Dedifferentiated amniotic fluid mesenchymal stem cell (primary cell): ENCODE measurements around the gene DUSP21.
"Not testable (repeated sequence)": the region's sequence is repeated elsewhere in the genome, so short reads cannot be mapped to it uniquely, and the experiment has no call there.

Experiments used
- DNase-seq: peaks from one replicate; pipeline ENCODE4 v3.0.0-alpha.2; 2016; ENCODE audit errors: extremely low spot score

DUSP21 gene

DNA sequence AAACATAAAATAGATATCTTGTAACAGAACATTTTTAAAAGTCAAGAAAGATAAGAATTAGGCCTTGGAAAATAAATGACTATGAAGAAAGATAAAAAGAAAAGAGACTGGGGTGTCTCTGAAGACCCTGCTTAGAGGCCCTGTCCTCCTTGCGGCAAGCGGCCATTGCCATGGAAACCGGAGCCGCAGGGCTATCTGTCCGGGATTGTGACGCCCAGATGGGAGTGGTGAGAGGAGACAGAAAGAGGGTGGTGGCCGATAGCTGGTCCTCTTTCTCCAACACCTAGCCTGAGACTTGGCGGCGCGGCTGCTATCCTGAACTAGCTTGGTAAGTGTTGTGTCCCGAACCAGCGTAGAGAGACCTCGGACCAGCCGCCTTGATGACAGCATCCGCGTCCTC lies at the start of gene DUSP21:
TSS of gene DUSP21 (plus strand) at position 269 of the 400 bp plus-strand sequence. CDS start at position 381, 112 bp downstream.
- no peak for DNase-seq

DNA sequence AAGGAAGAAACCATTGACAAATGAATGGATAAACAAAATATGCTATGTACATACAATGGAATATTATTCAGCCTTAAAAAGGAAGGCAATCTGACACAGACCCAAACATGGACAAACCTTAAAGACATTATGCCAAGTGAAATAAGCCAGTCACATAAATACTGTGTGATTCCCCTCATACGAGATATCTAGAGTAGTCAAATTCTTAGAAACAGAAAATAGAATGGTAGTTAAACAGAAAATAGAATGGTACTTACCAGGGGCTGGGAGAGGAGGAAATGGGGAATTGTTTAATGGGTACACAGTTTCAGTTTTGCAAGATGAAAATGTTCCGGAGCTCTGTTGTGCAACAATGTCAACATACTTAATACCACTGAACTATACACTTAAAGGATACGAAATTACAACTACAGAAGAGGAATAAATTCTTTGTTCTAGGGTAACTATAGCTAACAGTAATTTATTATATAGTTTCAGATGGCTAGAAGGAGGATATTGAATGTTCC lies 47.8 kb upstream of the DUSP21 start:
- peak; percentile 9 for DNase-seq

DNA sequence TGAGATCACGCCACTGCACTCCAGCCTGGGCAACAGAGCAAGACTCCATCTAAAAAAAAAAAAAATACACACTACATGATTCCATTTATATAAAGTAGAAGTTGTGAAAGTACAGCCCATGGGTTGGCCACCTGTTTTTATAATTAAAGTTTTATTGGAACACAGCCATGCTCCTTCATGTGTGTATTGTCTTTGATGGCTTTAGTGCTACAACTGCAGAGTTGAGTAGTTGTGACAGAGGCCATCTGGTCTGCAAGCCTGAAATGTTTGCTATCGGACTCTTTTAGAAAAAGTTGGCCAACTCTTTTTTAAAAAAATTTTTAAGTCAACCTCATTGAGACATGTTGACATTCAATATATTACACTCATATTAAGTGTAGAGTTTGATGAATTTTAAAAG lies 41.2 kb upstream of the DUSP21 start:
- DNase-seq, result no peak

DNA sequence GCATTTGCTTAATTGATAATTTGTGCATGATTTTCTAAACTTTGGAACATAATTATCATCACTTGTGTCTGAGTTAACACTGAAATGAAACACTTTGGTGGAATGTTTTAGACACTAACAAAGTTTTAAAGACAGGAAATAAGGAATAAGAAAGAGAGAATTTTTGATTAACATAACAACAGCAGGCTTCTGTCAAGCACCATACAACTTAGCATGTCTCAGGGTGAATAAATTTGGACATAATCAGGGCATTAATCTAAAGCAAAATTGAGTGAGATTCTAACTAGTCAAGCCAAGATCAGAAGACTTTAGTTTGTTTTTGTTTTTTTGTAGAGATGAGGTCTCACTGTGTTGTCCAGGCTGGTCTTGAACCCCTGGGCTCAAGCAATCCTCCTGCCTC lies 28.1 kb upstream of the DUSP21 start:
- DNase-seq, result no peak

DNA sequence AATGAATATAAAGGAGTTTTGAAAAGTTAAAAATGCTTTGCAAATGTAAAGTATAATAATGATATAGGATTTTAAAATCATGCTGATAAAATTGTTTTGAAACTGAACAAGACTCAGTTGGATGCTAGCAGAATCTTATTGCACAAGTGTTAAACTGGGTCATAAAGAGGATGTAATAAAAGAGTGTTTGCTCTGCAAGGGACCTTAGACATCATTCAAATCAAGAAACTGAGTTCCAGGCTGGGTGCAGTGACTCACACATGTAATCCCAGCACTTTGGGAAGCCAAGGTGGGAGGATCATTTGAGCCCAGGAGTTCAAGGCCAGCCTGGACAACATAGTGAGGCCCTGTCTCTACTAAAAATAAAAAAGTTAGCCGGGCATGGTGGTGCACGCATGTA lies 27.5 kb upstream of the DUSP21 start:
- no peak for DNase-seq

DNA sequence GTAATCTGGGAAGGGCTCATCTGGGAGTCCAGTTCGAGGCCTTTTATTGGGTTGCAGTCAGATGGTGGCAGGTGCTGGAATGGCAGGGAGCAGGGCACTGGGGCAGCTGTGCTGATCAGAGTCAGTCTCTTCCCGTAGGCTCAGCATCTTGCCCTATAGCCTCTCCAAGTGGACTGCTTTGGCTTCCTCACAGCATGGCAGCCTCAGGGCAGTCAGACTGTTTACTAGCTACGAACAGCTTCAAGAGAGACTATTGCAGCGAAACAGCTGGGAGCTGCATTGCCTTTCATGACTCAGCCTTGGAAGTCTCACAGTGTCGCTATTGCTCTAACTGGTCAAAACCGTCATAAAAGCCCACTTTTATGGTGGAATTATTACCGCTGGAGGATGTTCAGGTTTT lies 26.8 kb upstream of the DUSP21 start:
- DNase-seq, result no peak

DNA sequence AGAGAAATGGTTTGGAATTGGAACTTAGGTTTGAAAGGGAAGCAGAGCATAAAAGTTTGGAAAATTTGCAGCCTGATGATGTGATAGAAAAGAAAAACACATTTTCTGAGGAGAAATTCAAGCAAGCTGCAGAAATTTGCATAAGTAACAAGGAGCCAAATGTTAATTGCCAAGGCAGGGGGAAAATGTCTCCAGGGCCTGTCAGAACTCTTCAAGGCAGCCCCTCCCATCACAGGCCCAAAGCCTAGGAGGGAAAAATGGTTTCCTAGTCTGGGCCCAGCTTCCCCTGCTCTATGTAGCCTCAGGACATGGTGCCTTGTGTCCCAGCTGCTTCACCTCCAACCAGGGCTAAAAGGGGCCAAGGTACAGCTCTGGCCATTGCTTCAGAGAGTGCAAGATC lies 21.2 kb upstream of the DUSP21 start:
- DNase-seq, result no peak

DNA sequence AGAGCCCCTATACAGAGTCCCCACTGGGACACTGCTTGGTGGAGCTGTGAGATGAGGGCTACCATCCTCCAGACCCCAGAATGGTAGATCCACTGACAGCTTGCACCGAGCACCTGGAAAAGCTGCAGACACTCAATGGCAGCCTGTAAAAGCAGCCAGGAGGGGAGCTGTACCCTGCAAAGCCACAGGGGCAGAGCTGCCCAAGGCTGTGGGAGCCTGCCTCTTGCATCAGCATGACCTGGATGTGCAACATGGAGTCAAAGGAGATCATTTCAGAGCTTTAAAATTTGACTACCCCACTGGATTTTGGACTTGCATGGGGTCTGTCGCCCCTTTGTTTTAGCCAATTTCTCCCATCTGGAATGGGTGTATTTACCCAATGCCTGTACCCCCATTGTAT lies 20.6 kb upstream of the DUSP21 start:
- not testable (repeated sequence) for DNase-seq

DNA sequence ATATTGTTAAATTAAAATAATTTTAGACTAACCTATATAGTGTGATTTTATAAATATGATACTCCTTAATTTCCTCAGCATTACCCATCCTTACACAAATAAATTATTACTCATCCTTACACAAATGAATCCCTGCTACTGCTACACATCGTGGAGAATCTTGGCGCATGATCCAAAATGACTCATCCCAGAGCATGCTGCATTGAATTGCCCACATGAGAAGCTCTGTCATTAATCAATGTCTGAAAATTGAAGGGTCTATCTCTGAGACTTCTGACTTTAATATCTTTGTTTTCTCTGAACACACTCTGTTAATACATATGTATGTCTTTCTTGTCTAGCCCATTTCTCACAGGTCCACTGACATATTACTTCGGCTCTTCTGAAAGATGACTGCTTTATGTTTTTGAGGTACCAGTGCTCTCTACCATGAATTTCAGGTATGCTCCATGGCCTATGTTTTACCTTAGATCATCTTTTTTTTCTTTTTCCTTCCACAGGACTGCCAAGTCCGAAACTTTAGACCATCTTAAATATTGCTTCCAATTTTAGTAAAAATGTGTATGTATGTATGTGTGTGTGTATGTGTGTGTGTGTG lies 15.7 kb upstream of the DUSP21 start:
- peak; percentile 64 for DNase-seq

DNA sequence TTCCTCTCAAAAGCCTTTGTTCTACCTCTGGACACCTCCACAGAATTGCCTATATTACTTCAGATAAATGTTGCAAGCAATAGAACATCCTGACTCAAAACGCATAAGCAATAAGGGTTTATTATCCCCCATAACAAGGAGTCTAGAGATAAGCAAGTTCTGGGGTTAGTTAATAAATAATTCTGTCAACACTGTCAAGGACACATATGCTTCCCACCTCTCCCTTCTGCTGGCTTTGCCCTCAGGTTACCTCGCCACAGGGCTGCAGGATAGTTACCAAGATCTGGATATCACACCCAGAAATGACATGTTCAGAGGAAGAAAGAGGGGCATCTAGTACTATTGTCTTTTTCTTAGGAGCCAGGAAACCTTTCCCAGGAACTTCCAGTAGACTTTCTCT lies 14.0 kb upstream of the DUSP21 start:
- no peak for DNase-seq

DNA sequence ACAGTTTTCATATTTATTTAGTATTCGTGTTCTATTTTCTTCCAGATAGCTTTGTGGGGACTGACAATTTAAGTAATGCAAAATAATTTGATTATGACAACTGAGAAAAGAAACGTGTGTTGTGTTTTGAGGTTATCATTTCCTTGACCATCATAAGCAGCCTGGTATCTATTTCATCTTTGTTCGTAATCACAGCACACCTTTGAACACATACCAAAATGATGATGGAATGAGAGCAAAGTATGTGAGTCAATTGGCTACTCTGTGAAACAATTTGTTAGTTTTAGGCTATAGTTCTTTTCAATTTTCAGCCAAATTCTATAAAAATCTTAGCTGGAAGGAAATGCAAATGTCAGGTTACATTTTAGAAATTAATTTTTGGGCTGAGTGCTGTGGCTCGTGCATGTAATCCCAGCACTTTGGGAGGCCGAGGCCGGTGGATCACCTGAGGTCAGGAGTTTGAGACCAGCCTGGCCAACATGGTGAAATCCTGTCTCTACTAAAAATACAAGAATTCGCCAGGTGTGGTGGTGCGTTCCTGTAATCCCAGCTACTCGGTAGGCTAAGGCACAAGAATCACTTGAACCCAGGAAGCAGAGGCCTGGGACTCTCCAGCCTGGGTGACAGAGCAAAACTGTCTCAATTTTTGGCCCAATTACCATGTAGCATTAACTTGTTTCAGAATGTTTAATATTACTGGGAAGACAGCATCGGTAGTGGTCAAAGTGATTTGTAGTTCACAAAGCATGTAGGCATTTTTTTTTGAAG lies 1.1 kb upstream of the DUSP21 start:
- no peak for DNase-seq

DNA sequence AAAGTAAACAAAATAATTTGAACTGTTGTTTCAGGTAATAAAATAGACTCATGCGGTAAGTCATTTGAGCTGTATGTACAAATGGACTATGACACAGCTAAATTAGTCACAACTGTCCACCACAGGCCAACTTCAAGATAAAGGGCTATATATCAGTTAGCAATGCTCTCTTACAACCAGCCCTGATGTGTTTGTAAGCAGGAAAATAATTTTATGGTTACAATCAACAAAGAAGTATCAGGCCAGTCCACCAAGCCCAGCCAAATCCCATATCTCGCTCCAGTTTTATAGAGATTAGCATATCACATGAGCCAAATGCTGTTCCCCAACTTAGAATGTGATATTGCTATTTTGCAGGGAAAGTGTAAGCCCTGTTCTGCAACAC lies 511 bp upstream of the DUSP21 start:
- DNase-seq, result no peak

DNA sequence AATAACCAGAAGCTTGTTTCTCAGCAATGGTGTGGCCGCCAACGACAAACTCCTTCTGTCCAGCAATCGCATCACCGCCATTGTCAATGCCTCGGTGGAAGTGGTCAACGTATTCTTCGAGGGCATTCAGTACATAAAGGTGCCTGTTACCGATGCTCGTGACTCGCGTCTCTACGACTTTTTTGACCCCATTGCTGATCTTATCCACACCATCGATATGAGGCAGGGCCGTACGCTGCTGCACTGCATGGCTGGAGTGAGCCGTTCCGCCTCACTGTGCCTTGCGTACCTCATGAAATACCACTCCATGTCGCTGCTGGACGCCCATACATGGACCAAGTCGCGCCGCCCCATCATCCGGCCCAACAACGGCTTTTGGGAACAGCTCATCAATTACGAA lies 383 bp downstream of the DUSP21 start:
- no peak for DNase-seq

DNA sequence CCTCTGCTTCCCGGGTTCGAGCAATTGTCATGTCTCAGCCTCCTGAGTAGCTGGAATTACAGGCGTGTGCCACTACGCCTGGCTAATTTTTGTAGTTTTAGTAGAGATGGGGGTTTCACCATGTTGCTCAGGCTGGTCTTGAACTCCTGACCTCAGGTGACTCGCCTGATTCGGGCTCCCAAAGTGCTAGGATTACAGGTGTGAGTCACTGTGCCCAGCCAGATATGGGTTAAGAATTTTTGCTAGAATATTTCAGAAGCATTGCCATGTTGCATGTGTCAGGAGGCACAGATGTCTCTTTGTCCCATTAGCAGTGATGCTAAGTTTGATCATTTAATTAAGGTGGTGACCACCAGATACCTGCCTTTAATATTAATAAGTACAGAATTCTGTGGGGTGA lies 7.1 kb downstream of the DUSP21 start:
- DNase-seq, result not testable (repeated sequence)

DNA sequence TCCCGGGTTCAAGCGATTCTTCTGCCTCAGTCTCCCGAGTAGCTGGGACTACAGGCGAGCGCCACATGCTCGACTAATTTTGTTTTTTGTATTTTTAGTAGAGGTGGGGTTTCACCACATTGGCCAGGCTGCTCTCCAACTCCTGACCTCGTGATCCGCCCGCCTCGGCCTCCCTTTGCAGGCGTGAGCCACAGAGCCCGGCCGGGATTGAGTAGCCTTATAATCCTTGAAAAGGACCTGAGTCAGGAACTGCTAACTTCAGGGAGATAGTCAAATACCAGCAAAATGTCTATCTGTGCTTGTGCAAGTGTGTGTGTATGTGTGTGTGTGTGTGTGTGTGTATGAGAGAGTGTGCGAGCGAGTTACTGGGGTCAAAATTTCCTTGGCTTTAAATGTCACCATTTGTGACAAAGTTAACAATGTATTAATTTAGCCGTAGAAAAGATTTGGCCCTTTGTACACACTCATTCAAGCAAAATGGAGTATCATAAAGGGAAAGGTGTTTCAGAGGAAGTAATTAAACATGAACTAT lies 27.4 kb downstream of the DUSP21 start:
- no peak for DNase-seq

DNA sequence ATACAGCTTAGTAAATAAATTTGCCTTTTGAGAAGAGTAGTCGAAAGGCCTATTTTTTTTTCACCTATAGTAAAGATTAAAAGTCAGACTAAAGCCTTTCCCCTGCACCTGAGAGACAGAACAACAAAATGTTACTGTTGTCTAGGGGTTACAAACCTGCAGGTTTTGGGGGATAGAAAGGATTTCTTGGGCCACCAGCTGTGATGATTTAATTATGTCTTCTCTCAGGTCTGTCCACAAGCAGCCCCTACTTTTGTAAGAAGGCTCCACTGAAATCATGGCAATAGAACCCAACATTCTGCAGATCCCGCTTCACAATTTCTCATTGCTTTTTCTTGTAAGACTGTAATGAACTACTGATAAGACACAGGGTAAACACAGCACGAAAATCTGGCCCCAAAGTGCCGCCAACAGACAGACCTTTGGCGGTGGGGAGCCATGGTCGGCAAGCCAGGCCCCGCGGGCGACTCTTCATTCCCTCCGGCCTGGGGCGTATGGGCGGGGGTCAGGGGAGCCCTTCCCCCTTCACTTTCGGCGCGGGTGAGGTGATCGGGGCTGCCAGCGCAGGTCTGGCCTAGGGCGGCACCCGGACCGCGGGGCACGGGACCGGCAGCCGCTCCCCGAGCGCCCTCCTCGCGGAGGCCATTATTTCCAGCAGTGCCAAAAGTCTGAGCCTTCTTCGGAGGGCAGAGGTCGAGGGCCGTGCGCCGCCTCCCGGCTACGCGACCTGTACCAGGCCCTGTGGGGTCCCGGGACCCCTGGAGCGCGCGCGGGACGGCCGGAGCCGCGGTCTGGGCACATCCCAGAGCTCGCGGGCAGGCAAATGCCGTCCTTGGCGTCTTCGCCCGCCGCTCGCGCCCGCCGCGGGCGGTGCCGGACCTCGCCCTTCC lies 28.4 kb downstream of the DUSP21 start:
- DNase-seq, result no peak

DNA sequence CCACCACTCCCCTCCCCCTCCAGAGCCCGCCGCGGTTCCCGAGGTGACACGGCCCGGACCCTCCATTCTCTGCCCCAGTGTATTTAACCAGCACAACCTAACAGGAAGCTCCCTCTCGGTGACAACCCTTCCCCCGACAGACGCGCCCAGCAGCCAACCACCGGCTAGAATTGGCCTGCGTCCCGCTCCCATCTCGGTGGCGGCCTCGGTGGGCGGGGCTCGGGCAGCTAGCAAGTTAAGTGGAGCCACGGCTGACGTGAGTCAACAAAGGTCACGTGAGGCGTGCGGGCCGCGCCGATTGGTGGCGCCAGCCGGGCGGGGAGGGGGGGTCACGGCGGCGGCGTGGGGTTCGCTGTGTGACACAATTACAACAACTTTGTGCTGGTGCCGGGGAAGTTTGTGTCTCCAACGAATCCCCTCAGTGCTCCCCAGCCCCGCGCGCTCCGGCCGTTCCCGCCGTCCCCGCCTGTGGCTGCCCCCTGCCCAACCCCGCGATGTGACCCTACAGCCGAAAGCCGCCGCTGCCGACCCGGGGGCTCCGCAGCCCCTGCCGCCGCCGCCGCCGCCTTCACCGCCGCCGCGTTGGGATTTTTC lies 29.1 kb downstream of the DUSP21 start, which contains the start of gene KDM6A:
TSS of gene KDM6A (plus strand) at position 368 of the 594 bp plus-strand sequence. CDS start 364 bp downstream, outside the sequence.
- peak; percentile 95 for DNase-seq

DNA sequence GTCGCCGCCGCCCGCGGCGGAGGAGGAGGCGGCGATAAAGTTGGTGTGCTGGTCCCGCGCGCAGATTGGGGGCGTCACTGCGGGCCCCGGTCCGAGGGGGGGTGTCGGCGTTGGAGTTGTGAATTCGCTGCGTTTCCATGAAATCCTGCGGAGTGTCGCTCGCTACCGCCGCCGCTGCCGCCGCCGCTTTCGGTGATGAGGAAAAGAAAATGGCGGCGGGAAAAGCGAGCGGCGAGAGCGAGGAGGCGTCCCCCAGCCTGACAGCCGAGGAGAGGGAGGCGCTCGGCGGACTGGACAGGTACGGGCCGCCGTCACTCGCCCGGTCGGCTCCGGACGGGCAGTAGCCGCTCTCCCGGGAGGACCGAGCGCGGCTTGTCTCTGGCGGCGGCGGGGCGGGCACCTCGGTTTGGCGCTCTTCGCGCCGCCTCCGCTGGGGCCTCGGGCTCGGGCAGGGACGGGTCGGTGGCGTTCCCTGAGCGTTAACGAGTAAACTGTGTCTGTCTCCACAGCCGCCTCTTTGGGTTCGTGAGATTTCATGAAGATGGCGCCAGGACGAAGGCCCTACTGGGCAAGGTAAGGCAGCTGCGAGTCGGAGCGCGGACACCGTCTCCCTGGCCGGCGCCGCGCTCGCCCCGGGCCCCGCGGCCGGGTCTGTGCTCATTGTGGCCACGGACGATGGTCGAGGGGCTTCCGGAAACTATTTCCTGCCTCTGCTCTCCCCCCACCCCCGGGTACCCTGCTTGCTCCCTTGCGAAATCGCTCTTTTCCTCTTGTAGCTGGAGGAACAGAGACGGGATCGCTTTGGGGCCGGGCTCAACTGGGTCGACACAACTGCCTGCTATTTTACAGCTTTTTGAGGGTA lies 29.8 kb downstream of the DUSP21 start:
- peak; percentile 44 for DNase-seq

DNA sequence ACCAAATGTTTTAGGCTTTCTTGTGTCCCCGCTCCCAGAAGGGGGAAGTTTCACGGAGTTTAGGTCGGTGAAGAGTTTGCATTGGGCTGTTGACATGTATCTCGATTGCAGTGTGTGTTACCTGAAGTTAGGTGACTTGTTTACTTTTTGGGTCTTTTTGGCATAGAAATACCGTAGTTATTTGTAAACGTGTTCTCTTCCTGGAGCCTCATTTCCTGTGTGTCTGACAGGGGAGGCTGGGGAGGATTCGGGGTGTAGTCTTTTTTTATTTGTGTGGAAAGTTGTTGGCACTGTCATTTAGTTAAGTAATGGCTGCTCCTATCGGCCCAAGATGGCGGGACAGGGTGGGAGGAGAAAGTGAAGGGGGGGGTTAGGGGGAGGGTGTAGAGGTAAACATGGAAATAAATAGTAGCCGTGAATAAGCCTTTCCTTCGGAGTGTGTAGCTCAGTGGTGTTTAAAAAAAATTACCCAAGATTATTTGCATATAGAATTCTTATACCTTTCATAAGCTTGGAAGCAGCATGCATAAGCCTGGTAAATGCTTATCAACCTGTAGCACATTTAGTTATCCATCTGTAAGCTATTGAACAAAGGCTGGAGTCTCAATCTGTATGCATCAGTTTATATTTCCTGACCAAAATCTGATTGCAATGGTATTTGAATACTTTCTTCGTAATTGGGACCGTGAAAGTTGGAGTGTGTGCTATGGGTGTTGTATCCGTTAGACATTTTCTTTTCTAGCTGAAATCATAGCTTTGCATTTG lies 30.8 kb downstream of the DUSP21 start:
- no peak for DNase-seq

DNA sequence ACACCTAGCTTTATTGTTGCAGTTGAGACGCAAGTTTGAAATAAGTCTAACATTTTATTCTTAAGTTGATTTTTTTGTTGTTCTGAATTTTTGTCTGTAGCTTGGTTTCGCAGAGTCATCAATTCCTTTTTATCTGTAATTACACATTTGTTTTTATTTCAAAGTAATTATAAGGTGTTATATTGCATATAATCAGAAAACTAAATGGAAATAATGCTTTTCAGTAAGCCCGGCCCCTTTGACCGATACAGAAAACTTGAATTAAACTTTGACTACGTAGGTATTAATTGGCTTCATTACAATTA lies 31.3 kb downstream of the DUSP21 start:
- DNase-seq, result no peak
